Activated gamma-delta T cell (primary cell): ENCODE results near the gene HDGFL2.

ENCODE experiments used
- DNase-seq: peaks from one replicate; lab custom pipeline; 2025; lab: John Stamatoyannopoulos, UW
- total RNA-seq, 2 donors: gene quantifications; one replicate each; lab custom pipeline; 2026; lab: John Stamatoyannopoulos, UW

The HDGFL2 gene
- 57.6 to 59.9 reads per million in 2 donors for total RNA-seq

DNA sequence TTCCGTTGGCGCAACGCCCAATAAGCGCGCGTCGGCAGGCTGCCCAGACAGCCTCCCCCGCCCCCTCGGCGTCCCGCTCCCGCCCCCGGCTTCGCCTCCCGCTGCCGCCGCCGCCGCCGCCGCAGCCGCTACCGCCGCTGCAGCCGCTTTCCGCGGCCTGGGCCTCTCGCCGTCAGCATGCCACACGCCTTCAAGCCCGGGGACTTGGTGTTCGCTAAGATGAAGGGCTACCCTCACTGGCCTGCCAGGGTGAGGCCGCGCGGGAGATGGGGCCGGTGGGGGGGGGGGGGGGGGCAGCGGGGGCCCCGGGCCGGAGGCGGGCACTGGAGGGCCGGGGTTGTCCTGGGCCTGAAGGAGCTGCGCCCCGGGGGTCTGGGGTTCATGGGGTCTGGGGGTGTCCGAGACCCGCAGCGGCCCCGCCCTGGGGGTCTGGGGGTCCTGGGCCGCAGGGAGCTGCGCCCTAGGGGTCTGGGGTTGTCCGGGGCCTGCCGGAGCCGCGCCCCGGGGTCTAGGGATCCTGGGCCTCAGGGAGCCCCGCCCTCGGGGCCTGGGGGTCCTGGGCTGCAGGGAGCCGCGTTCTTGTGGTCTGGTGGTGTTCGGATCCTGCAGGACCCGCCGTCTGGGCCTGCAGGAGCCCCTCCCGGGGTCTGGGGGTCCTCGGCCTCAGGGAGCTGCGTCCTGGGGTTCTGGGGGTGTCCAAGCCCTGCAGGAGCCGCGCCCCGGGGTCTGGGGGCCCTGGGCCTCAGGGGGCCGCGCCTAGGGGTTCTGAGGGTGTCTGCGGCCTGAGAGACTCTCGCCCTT lies at the start of gene HDGFL2:
HDGFL2 (plus strand) TSS at position 124 of the 801 bp plus-strand sequence; CDS start at position 178, 54 bp downstream.
- DNase-seq, result peak; percentile 93

GRCh38 chr19:4423416-4424126 lies 48.5 kb upstream of the HDGFL2 start:
- no peak for DNase-seq

DNA sequence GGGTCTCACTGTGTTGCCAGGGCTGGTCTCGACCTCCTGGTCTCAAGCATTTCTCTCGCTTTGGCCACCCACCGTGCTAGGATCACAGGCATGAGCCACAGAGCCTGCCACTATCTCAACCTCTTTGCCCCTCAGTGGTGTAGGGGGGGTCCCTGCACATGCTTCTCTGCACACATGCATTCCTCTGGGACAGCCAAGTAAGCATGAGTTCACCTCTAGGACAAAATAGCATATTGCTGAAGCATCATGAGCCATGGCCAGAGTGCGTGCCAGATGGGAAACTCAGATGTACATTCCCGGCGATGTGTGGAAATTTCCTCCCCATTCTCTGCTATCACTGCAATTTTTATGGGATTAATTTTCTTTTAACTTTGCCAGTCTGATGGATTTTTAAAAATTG lies 46.6 kb upstream of the HDGFL2 start:
- no peak for DNase-seq

DNA sequence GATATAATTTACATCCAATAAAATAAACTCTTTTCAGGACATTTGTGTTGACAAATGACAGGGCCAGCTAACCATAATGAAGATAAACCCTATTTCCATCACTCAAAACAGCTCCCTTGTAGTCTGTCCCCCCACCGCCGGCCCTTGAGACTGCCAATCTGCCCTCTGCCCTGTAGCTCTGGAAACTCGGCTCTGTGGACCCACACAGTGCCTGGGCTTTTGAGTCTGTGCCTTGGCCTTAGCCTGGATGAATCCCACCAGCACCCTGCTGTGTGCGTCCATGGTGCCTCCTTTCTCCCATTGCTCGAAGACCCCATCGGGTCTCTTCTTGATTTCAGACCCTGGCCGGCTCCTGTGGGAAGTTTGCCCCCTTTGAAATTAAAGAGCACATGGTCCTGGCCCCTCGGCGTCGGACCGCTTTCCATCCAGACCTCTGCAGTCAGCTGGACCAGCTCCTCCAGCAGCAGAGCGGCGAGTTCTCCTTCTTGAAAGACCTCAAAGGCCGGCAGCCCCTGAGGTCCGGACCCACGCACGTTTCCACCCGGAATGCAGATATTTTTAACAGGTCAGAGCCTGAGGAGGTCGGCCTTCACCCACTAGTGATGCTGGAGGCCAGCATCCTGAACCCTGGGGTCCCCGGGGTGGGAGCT lies 43.6 kb upstream of the HDGFL2 start:
- DNase-seq, result no peak

GRCh38 chr19:4429256-4429655 lies 42.8 kb upstream of the HDGFL2 start:
- DNase-seq, result no peak

- no peak for DNase-seq
Observed at GRCh38 chr19:4429771-4430171, 42.3 kb upstream of the HDGFL2 start.

- no peak for DNase-seq
Observed at GRCh38 chr19:4430760-4431159, 41.3 kb upstream of the HDGFL2 start.

GRCh38 chr19:4431296-4431695 lies 40.8 kb upstream of the HDGFL2 start:
- DNase-seq, result no peak

- no peak for DNase-seq
Observed at GRCh38 chr19:4431808-4432674, 40.1 kb upstream of the HDGFL2 start.

DNA sequence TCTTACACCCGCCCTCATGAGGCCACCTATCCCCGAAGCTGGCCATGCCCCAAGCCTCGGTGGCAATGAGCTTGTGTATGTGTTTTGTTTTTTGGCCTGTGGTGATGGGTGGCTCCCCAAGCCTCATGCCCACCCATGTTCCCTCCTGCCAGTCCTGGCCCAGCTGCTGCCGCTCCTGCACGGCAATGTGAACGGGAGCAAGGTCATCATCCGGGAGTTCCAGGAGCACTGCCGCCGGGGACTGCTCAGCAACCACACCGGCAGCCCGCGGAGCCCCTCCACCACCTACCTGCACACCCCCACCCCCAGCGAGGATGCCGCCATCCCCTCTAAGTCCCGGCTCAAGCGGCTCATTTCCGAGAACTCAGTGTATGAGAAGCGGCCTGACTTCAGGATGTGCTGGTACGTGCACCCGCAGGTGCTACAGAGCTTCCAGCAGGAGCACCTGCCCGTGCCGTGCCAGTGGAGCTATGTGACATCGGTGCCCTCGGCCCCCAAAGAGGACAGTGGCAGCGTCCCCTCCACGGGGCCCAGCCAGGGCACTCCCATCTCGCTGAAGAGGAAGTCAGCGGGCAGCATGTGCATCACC lies 39.1 kb upstream of the HDGFL2 start:
- DNase-seq, result no peak

GRCh38 chr19:4434391-4434790 lies 37.7 kb upstream of the HDGFL2 start:
- DNase-seq, result no peak

GRCh38 chr19:4436231-4436630 lies 35.9 kb upstream of the HDGFL2 start:
- DNase-seq, result no peak

DNA sequence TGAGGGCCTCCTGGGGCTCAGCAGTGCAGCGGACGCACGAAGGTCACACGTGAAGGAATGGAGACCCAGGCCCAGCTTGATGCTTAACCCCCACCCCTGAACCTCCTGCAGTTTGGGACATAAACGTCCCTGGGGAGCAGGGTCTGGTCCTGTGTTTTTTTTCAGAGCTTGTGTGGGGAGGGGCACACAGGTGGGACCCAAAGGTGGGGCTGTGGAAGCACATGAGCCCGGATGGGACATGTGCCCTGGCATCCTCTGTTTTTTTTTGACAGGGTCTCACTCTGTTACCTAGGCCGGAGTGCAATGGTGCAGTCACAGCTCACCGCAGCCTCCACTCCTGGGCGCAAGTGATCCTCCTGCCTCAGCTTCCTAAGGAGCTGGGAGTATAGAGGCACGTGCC lies 35.0 kb upstream of the HDGFL2 start:
- no peak for DNase-seq

DNA sequence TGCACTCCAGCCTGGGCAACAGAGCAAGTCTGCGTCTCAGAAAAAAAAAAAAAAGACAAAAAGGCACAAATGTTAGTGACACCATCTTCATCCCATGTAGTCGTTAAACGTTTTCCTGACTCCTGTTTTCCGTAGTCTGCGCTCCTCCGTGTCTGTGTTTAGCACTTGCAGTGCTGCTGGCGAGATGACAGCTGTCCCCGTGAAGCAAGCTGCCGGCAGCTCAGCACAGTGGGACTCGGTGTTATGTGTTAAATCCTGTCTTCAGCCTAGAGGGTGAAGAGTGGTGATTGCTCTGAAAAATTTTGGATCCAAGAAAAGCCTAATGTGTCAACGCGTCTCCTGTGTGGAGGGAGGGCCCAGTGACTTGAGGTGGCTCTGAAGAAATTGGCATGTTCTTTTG lies 32.9 kb upstream of the HDGFL2 start:
- DNase-seq, result no peak

DNA sequence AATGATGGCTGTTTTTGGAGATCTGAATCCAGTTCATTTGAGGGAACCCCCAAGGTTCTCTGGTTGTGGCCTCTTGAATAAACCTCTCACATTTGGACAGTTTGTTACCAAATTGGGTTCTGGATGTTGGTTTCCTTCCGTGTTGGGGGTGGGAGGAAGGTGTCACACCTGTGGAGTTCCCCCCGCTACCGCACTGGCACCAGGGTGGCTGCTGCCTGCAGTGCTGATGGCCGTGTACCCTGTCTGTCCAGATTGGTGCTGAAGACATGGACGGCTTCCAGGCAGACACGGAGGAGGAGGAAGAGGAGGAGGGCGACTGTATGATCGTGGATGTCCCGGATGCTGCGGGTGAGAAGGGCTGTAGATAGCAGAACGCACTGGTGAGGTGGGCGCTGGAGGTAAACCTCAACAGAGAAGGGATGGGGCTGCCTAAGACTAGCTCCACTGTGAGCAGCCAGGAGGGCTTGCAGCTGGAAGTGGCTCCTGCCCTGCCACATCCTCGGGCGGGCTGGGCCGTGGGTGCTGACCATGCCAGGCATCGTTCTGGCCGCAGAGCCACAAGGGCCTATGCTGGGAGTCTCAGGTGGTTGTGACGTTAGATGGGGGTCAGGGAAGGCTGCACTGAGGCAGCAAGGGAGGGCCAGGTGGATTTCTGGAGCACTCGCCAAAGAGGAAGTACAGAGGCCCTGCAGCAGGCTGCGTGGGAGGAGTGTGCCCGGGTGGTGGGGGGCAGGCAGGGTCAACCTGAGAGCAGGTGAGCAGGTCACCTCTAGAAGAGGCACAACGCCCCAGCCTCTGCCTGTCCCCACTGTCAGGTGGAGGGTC lies 29.9 kb upstream of the HDGFL2 start:
- no peak for DNase-seq

- DNase-seq, result no peak
Observed at GRCh38 chr19:4442819-4443146, 29.3 kb upstream of the HDGFL2 start.

GRCh38 chr19:4443188-4443587 lies 28.9 kb upstream of the HDGFL2 start:
- no peak for DNase-seq

- DNase-seq, result no peak
Observed at GRCh38 chr19:4443966-4444764, 27.9 kb upstream of the HDGFL2 start.

GRCh38 chr19:4444765-4445741 lies 27.0 kb upstream of the HDGFL2 start:
- DNase-seq, result no peak
